ENCODE data around the gene ARHGDIB.

DNA sequence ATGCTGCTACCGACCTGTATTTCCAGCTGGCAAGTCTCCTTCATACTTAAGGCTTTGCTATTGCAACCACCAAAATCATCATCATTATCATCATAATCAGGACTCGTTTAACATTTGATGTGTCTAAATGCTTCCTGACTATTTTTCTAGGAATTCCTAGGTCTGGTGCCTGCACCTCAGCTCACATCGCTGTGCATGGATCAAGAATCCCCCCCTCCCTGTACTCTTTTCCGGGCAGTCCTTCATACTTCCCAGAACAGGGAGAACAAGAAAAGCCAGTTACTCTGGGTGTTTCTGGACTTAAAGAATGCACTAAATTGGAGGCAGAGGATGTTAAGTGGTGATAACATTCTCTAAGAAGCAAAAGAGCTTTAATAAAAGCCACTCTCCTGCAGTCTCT, 32.5 kb downstream of the ARHGDIB start:
- TF ChIP-seq EZH2 (IDR thresholded peaks at IDR 0.05) (no peak), FOXP2 (optimal IDR thresholded peaks at IDR 0.05; ENCODE audit: control extremely low read depth, extremely low read length, insufficient read depth) (no peak), POLR2AphosphoS5 (IDR thresholded peaks at IDR 0.05; ENCODE audit: borderline replicate concordance, low read depth, low read length) (no peak)
